ENCODE data around the gene AKAP13. TPM values are rescaled to one million over a fixed set of nuclear protein-coding genes. Genes with fewer than 3 reads are reported as not detected.

AKAP13 gene
- total and polyA plus RNA-seq, 2 of the 8 experiments (the other 6 are each of a cell fraction or from before 2014, with no cell fraction given) = 14.0 to 46.2 TPM

- H3K23me2 ChIP-seq (ENCODE audit: low read depth, low read length) = no peaks in the 10 kb centered on the region
- ChIA-PET POLR2A (ENCODE audit: partially characterized antibody) (no interaction called here), CTCF (ENCODE audit: partially characterized antibody) (interaction anchor here (0.6 to 1.8 kb wide), 3 partner anchors 41 to 326 kb away, joined by 3 to 5 read pairs (median 4); no protein-coding TSS in a partner anchor)
- H3K27me3 ChIP-seq (replicated peaks in 1 of 4; ENCODE audit: control insufficient read depth in 3 of 4, extremely low read depth in 1 of 4, insufficient read depth in 3 of 4, low read length in 3 of 4) = no peaks in the 10 kb centered on the region
- no peaks in the 10 kb centered on the region for H3K9me3 ChIP-seq (ENCODE audit: insufficient read depth in 2 of 2, low read depth in 1 of 2, low read length in 1 of 2)
- no peak overlapping the region for H3K23ac ChIP-seq (ENCODE audit: insufficient read length)
- H3K9ac ChIP-seq (replicated peaks in 1 of 4; ENCODE audit: extremely low read depth in 1 of 4, low read depth in 3 of 4, low read length in 3 of 4) = no peak overlapping the region
- H3K18ac ChIP-seq (ENCODE audit: extremely low read depth, low read length) = no peak overlapping the region
- no peak overlapping the region for H2AFZ ChIP-seq (ENCODE audit: low read length)
- WGBS, 2 experiments (ENCODE audit: extremely low coverage in 1 of 2, insufficient coverage in 1 of 2, insufficient read length in 1 of 2, insufficient replicate concordance in 2 of 2, low coverage in 1 of 2, low lambda C conversion rate in 2 of 2, missing lambda C conversion rate in 1 of 2) = 46% methylated on average over 1 of the region's 1 CpG; no CpG with 5 or more reads in 1 of the 2 experiments
- H3K79me2 ChIP-seq (ENCODE audit: control insufficient read depth in 1 of 2, insufficient read depth in 2 of 2, low read length in 2 of 2) = no peaks in the 10 kb centered on the region
- no peak overlapping the region for H2BK5ac ChIP-seq (ENCODE audit: low read depth, low read length)
- H3K4me2 ChIP-seq (ENCODE audit: insufficient read depth in 1 of 2, low read depth in 2 of 2, low read length in 2 of 2) = no peak overlapping the region
- no peak overlapping the region for H2BK20ac ChIP-seq (ENCODE audit: low read length)
- H3K36me3 ChIP-seq (ENCODE audit: control insufficient read depth in 2 of 4, insufficient read depth in 4 of 4, low read length in 3 of 4) = peaks cover 0 to 11% (median 0%) of the 10 kb centered on the region in 4 experiments; a peak in 3 of 8 replicates
- no peak for DNase-seq (ENCODE audit: low read depth in 1 of 2, low spot score in 2 of 2)
- no peak overlapping the region for H2AK5ac ChIP-seq (ENCODE audit: low read depth, low read length)
- FAIRE-seq = no peak
- H2BK15ac ChIP-seq (ENCODE audit: low read length) = no peak overlapping the region
- peaks cover 0 to 4% (median 0%) of the 10 kb centered on the region in 4 experiments; a peak in 1 of 7 replicates for H3K4me1 ChIP-seq (replicated peaks in 1 of 4; ENCODE audit: control insufficient read depth in 3 of 4, insufficient read depth in 4 of 4, low read length in 3 of 4)
- H4K5ac ChIP-seq (ENCODE audit: insufficient read length, low read depth, low read length) = no peak overlapping the region
- H3K27ac ChIP-seq (ENCODE audit: low read depth, low read length) = no peak overlapping the region
- no peak overlapping the region for H2BK12ac ChIP-seq (ENCODE audit: low read depth, low read length)
- H4K8ac ChIP-seq (ENCODE audit: extremely low read depth, insufficient read depth, low read length) = no peak overlapping the region
- no peak overlapping the region for H4K91ac ChIP-seq (replicated peaks; ENCODE audit: insufficient read length, low read length)
- H3K4ac ChIP-seq (replicated peaks; ENCODE audit: insufficient read length, low read depth, low read length) = no peak overlapping the region
- no peak overlapping the region for H2BK120ac ChIP-seq (replicated peaks; ENCODE audit: low read depth, low read length)
- no peak overlapping the region for H3K56ac ChIP-seq (replicated peaks; ENCODE audit: insufficient read length, low read depth, low read length)
- no peak overlapping the region for H3K14ac ChIP-seq (ENCODE audit: insufficient read length)
- no peaks in the 10 kb centered on the region for H4K20me1 ChIP-seq (replicated peaks in 1 of 2; ENCODE audit: control insufficient read depth in 1 of 2, insufficient read depth in 2 of 2, low read length in 2 of 2)
- no peak overlapping the region for H3K4me3 ChIP-seq (ENCODE audit: extremely low read depth in 1 of 4, insufficient read depth in 2 of 4, low read depth in 3 of 4, low read length in 4 of 4)
- H3K79me1 ChIP-seq (ENCODE audit: low read depth, low read length) = no peaks in the 10 kb centered on the region
- TF ChIP-seq KDM1A (IDR thresholded peaks at IDR 0.05; ENCODE audit: borderline replicate concordance, low read length) = no peak
- TF ChIP-seq CREB1 (IDR thresholded peaks at IDR 0.05) = no peak
- no peak for TF ChIP-seq POLR2A (IDR thresholded peaks at IDR 0.05; ENCODE audit: control extremely low read depth in 1 of 2, low read depth in 2 of 2, low read length in 2 of 2)
- no peak for TF ChIP-seq NANOG (IDR thresholded peaks at IDR 0.05; ENCODE audit: insufficient read depth, low read depth, low read length, poor library complexity, severe bottlenecking)
- no peak for TF ChIP-seq HDAC2 (IDR thresholded peaks at IDR 0.05; ENCODE audit: borderline replicate concordance in 1 of 2, low read depth in 2 of 2, low read length in 2 of 2)
- TF ChIP-seq RBBP5 (IDR thresholded peaks at IDR 0.05; ENCODE audit: borderline replicate concordance, low read depth, low read length) = no peak
- TF ChIP-seq ASH2L (IDR thresholded peaks at IDR 0.05; ENCODE audit: low read length) = no peak
- no peak for TF ChIP-seq SRF (IDR thresholded peaks at IDR 0.05; ENCODE audit: low read depth, low read length)
- TF ChIP-seq E2F6 (IDR thresholded peaks at IDR 0.05) = no peak
- TF ChIP-seq EP300 (IDR thresholded peaks at IDR 0.05; ENCODE audit: borderline replicate concordance in 1 of 2, low read depth in 2 of 2, low read length in 2 of 2) = no peak
- no peak for TF ChIP-seq SAP30 (IDR thresholded peaks at IDR 0.05; ENCODE audit: insufficient read depth, insufficient replicate concordance, low read length)
- TF ChIP-seq FOSL1 (IDR thresholded peaks at IDR 0.05; ENCODE audit: insufficient read depth, low read depth, low read length) = no peak
Observed at GRCh38 chr15:85657132-85657531, 276.7 kb downstream of the AKAP13 start.

All from H1 (cell line).